SK-N-DZ (cell line): ENCODE measurements around the gene OTOG.

Experiments used
- DNase-seq: peaks from one replicate; pipeline ENCODE4 v3.0.0-alpha.2; 2015; ENCODE audit warnings: low spot score

Gene OTOG

GRCh38 chr11:17646451-17647145, 99.5 kb downstream of the OTOG start:
- no peak for DNase-seq

GRCh38 chr11:17648528-17648927, 101.5 kb downstream of the OTOG start:
- no peak for DNase-seq

GRCh38 chr11:17649261-17649660, 102.2 kb downstream of the OTOG start:
- DNase-seq, result no peak

DNA sequence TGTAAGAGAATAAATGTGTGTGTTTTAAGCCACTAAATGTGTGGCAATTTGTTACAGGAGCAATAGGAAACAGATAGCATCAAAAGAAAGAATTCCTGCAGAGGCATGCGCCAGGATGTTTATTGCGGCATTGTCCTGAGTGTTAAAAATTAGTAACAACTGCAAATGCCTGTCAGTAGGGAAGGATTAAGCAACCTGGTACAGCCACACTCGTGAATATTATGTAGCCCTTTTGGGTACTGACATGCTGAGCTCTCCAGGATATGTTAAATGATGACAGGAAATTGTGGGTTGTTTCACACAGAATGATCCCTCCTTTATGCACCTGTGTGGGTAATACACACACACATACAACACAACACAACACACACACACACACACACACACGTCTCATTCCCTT, 102.6 kb downstream of the OTOG start:
- DNase-seq, result no peak

GRCh38 chr11:17650127-17650911, 103.3 kb downstream of the OTOG start:
- DNase-seq, result no peak

DNA sequence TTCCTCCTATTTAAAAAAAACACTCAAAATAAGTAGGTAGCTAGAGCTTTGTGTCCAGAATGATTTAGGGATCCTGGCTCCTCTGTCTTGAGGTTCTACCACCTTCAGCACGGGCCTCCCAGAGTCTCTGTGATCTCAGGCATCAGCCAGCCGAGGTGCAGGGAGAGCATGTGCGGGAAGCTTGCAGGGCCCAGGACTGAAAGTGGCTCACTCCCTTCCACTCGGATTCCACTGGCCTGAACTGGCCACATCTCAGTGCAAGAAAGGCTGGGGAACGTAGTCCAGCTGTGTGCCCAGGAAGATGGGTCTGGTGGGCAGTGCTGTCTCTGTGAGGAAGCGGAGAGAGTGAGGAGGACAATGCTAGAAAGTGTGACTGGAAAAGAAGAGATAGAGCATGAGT, 104.0 kb downstream of the OTOG start:
- no peak for DNase-seq

- no peak for DNase-seq
Observed at GRCh38 chr11:17651681-17652080, 104.6 kb downstream of the OTOG start.

DNA sequence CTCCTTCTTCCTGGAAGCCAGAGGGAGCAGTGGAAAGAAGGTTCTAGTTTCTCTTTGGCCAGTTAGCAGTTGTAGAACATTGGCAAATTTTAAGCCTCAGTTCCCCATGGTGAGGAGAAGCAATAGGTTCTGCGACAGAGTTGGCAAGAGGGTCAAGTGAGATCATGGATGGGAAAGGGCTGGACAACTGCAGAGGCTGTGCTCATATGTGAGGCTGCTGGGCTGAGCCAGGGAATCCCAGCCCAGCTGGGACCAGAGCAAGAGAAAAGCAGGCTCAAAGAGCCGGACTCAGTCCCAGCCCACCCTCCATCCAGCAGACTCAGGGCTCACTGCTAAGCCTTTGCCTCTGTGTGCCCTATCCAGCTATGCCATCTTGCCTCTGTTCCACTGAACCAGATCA, 105.5 kb downstream of the OTOG start:
- DNase-seq, result no peak

GRCh38 chr11:17653611-17654010, 106.6 kb downstream of the OTOG start:
- DNase-seq, result no peak

DNA sequence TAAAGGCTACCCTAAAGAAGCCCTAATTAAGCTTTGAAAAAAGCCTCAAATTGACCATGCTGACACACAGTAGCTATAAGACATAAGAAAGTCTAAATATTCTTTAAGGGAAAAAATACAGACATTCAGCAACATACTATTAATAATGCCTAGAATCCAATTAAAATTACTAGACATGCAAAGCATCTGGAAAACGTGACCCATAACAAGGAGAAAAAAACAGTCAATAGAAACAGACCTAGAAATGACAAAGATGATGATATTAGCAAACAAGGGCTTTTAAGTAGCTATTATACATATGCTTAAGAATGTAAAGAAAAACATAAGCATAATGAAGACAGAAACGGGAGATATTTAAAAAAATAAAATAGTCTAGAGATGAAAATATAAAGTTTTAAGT, 108.6 kb downstream of the OTOG start:
- DNase-seq, result no peak

DNA sequence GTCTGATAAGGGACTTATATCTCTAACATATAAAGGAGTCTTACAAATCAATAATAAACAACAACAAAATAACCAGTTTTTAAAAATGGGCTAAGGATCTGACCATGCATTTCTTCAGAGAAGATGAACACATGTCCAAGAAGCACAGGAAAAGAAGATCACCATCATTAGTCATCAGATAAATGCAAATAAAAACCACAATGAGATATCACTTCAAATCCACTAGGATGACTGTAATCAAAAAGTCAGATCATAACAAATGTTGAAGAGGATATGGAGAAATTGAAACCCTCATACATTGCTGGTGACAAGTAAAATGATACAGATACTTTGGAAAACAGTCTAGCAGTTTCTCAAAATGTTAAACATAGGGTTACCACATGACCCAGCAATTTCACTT, 111.2 kb downstream of the OTOG start:
- DNase-seq, result no peak

GRCh38 chr11:17668166-17668565, 121.1 kb downstream of the OTOG start:
- no peak for DNase-seq

GRCh38 chr11:17672469-17672868, 125.4 kb downstream of the OTOG start:
- DNase-seq, result no peak

- DNase-seq, result no peak
Observed at GRCh38 chr11:17673951-17674350, 126.9 kb downstream of the OTOG start.

GRCh38 chr11:17682848-17683247, 135.8 kb downstream of the OTOG start:
- DNase-seq, result no peak

GRCh38 chr11:17683377-17684161, 136.5 kb downstream of the OTOG start:
- no peak for DNase-seq

DNA sequence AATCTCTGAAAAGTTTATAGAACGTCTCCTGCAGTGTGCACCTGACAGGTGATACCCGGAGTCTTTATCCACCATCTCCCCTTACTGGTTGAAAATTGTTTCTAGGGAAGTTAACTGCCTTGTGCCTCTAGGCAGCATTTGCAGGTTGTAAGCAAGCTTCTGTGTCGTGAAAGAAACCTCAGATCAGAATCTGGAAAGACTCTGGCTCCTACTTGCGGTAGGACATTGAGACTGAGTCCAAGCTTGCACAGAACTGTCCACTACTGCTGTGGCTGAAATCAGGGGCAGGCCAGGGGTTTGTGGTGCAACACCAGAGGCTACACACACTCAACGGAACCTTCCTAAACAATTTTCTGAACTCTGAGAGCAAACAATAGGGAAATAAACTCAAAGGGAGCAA, 137.5 kb downstream of the OTOG start:
- DNase-seq, result no peak

DNA sequence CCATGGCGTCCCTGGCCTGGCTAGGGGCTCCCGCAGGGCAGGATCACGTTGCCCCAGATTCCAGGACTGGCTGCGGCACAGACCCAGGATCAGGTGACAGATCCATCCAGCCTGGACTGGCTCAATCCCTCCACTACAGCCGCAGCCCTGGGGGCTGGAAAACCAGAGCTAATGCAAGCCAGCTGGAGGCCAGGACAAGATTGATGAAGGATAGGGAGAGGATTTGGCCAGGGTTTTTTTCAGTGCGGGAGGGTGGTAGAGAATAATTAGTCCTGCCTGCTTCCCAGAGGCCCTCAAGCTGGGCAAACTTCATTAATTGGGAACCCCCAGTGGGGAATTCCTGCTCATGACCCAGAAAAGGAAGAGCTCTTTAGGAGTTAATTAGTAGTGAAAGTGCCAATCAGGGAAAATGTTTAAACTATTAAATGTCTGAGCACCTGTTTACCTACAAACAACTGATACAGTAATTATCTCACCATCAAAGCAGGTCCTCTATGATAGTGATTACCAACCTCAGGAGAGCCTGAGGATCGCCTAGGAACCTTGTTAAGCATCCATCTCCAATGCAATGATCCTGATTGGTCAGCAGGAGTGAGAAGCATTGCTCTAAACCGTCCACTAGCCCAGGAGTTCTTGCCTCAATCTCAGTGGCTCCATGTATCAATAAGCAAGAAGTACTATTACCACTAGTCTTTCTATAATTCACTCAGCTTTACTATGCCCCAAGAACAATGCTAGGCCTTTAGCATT, 139.3 kb downstream of the OTOG start:
- peak; percentile 84 for DNase-seq

DNA sequence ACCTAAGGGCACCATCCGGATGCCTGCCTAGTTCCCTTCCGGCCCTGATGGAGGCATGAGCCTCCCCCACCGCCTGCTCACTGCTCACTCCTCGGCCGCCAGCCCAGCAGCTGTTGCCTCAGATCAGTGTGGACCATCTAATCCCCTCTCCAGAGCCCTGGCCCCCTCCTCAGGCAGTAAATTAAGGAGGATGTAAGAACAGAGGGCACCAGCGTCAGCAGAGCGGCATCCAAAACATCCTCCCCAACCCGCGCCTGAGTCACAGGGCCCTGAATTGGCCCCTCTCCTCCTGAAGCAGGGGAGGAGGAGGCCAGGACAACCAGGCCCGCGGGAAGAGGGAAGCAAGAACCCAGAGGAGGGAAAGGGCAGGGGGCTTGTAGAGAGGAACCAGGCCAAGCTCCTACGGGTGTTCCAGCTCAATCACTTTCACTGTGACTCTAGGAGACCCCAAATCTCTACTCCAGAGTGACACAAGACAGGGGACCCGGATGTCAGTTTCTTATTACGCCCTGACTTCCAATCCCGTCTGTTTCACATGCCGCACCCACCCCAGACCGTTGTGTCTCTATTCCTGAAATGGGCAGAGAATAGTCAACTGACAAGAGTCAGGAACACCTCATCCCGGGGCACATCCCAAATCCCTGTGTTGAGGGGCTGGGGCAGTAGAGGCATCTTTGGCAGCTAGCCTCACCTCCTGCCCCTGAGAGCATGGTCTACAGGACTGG, 141.0 kb downstream of the OTOG start:
- no peak for DNase-seq

GRCh38 chr11:17691550-17691949, 144.5 kb downstream of the OTOG start:
- DNase-seq, result no peak

GRCh38 chr11:17691976-17692375, 144.9 kb downstream of the OTOG start:
- DNase-seq, result no peak
